Measurements from ENCODE around the gene GRM7. TPM values are rescaled to one million over a fixed set of nuclear protein-coding genes. Genes with fewer than 3 reads are reported as not detected.

Gene GRM7
- total RNA-seq, 1 donor from 2014 or later: not detected

GRCh38 chr3:7667774-7668173, 806.9 kb downstream of the GRM7 start:
- Mint-ChIP-seq H3K4me1 (no peaks in the 10 kb centered on the region), H3K9me3 (no peaks in the 10 kb centered on the region), H3K4me3 (no peak overlapping the region), H3K27ac (no peak overlapping the region), H3K36me3 (ENCODE audit: low read depth) (no peaks in the 10 kb centered on the region), H3K27me3 (no peaks in the 10 kb centered on the region)
- DNase-seq: no peak
- intact Hi-C loops (cut with micrococcal nuclease): no loop called here

- Mint-ChIP-seq H3K27ac (no peak overlapping the region), H3K4me3 (no peak overlapping the region), H3K27me3 (no peaks in the 10 kb centered on the region), H3K36me3 (ENCODE audit: low read depth) (no peaks in the 10 kb centered on the region), H3K4me1 (no peaks in the 10 kb centered on the region), H3K9me3 (no peaks in the 10 kb centered on the region)
- intact Hi-C loops (cut with micrococcal nuclease): no loop called here
- DNase-seq: no peak
Observed at GRCh38 chr3:7669641-7670040, 808.7 kb downstream of the GRM7 start.

GRCh38 chr3:7678521-7678920, 817.6 kb downstream of the GRM7 start:
- Mint-ChIP-seq H3K4me3 (no peak overlapping the region), H3K4me1 (no peaks in the 10 kb centered on the region), H3K27ac (no peak overlapping the region), H3K9me3 (no peaks in the 10 kb centered on the region), H3K27me3 (no peaks in the 10 kb centered on the region), H3K36me3 (ENCODE audit: low read depth) (no peaks in the 10 kb centered on the region)
- intact Hi-C loops (cut with micrococcal nuclease): no loop called here
- DNase-seq: no peak

- no peak for DNase-seq
- intact Hi-C loops (cut with micrococcal nuclease): no loop called here
- Mint-ChIP-seq H3K4me1 (no peaks in the 10 kb centered on the region), H3K4me3 (no peak overlapping the region), H3K9me3 (no peaks in the 10 kb centered on the region), H3K36me3 (ENCODE audit: low read depth) (no peaks in the 10 kb centered on the region), H3K27me3 (no peaks in the 10 kb centered on the region), H3K27ac (no peak overlapping the region)
Observed at GRCh38 chr3:7682822-7683229, 821.9 kb downstream of the GRM7 start.

GRCh38 chr3:7683426-7683825, 822.5 kb downstream of the GRM7 start:
- no peaks in the 10 kb centered on the region for H3K27me3 Mint-ChIP-seq
- intact Hi-C loops (cut with micrococcal nuclease): no loop called here
- no peaks in the 10 kb centered on the region for H3K9me3 Mint-ChIP-seq
- no peaks in the 10 kb centered on the region for H3K36me3 Mint-ChIP-seq (ENCODE audit: low read depth)
- no peak for DNase-seq
- H3K4me3 Mint-ChIP-seq: no peak overlapping the region
- H3K27ac Mint-ChIP-seq: no peak overlapping the region
- no peaks in the 10 kb centered on the region for H3K4me1 Mint-ChIP-seq

GRCh38 chr3:7684182-7684715, 823.3 kb downstream of the GRM7 start:
- Mint-ChIP-seq H3K36me3 (ENCODE audit: low read depth) (no peaks in the 10 kb centered on the region), H3K27ac (no peak overlapping the region), H3K4me1 (no peaks in the 10 kb centered on the region), H3K27me3 (no peaks in the 10 kb centered on the region), H3K4me3 (no peak overlapping the region), H3K9me3 (no peaks in the 10 kb centered on the region)
- no peak for DNase-seq
- intact Hi-C loops (cut with micrococcal nuclease): no loop called here

- H3K4me3 Mint-ChIP-seq: no peak overlapping the region
- H3K4me1 Mint-ChIP-seq: no peaks in the 10 kb centered on the region
- H3K36me3 Mint-ChIP-seq (ENCODE audit: low read depth): no peaks in the 10 kb centered on the region
- H3K27ac Mint-ChIP-seq: no peak overlapping the region
- intact Hi-C loops (cut with micrococcal nuclease): no loop called here
- no peak for DNase-seq
- no peaks in the 10 kb centered on the region for H3K9me3 Mint-ChIP-seq
- no peaks in the 10 kb centered on the region for H3K27me3 Mint-ChIP-seq
Observed at GRCh38 chr3:7687428-7688147, 826.7 kb downstream of the GRM7 start.

- intact Hi-C loops (cut with micrococcal nuclease): no loop called here
- no peaks in the 10 kb centered on the region for H3K27me3 Mint-ChIP-seq
- no peak overlapping the region for H3K4me3 Mint-ChIP-seq
- no peak for DNase-seq
- no peaks in the 10 kb centered on the region for H3K36me3 Mint-ChIP-seq (ENCODE audit: low read depth)
- H3K4me1 Mint-ChIP-seq: no peaks in the 10 kb centered on the region
- H3K27ac Mint-ChIP-seq: no peak overlapping the region
- H3K9me3 Mint-ChIP-seq: no peaks in the 10 kb centered on the region
Observed at GRCh38 chr3:7692866-7693265, 832.0 kb downstream of the GRM7 start.

GRCh38 chr3:7693976-7694375, 833.1 kb downstream of the GRM7 start:
- no peak for DNase-seq
- Mint-ChIP-seq H3K36me3 (ENCODE audit: low read depth) (no peaks in the 10 kb centered on the region), H3K9me3 (no peaks in the 10 kb centered on the region), H3K27ac (no peak overlapping the region), H3K4me1 (no peaks in the 10 kb centered on the region), H3K4me3 (no peak overlapping the region), H3K27me3 (no peaks in the 10 kb centered on the region)
- intact Hi-C loops (cut with micrococcal nuclease): no loop called here

GRCh38 chr3:7695049-7695448, 834.1 kb downstream of the GRM7 start:
- intact Hi-C loops (cut with micrococcal nuclease): no loop called here
- H3K4me3 Mint-ChIP-seq: no peak overlapping the region
- H3K4me1 Mint-ChIP-seq: no peaks in the 10 kb centered on the region
- H3K27ac Mint-ChIP-seq: no peak overlapping the region
- no peaks in the 10 kb centered on the region for H3K9me3 Mint-ChIP-seq
- no peaks in the 10 kb centered on the region for H3K27me3 Mint-ChIP-seq
- H3K36me3 Mint-ChIP-seq (ENCODE audit: low read depth): no peaks in the 10 kb centered on the region
- no peak for DNase-seq

GRCh38 chr3:7696320-7696719, 835.4 kb downstream of the GRM7 start:
- Mint-ChIP-seq H3K4me1 (no peaks in the 10 kb centered on the region), H3K9me3 (no peaks in the 10 kb centered on the region), H3K27me3 (no peaks in the 10 kb centered on the region), H3K27ac (no peak overlapping the region), H3K36me3 (ENCODE audit: low read depth) (no peaks in the 10 kb centered on the region), H3K4me3 (no peak overlapping the region)
- intact Hi-C loops (cut with micrococcal nuclease): no loop called here
- DNase-seq: no peak

- Mint-ChIP-seq H3K4me3 (no peak overlapping the region), H3K27me3 (no peaks in the 10 kb centered on the region), H3K27ac (no peak overlapping the region), H3K4me1 (no peaks in the 10 kb centered on the region), H3K36me3 (ENCODE audit: low read depth) (no peaks in the 10 kb centered on the region), H3K9me3 (no peaks in the 10 kb centered on the region)
- no peak for DNase-seq
- intact Hi-C loops (cut with micrococcal nuclease): no loop called here
Observed at GRCh38 chr3:7697548-7697947, 836.6 kb downstream of the GRM7 start.

GRCh38 chr3:7700539-7700938, 839.6 kb downstream of the GRM7 start:
- Mint-ChIP-seq H3K4me1 (no peaks in the 10 kb centered on the region), H3K9me3 (no peaks in the 10 kb centered on the region), H3K36me3 (ENCODE audit: low read depth) (no peaks in the 10 kb centered on the region), H3K4me3 (no peak overlapping the region), H3K27ac (no peak overlapping the region), H3K27me3 (no peaks in the 10 kb centered on the region)
- intact Hi-C loops (cut with micrococcal nuclease): no loop called here
- no peak for DNase-seq

GRCh38 chr3:7700977-7701376, 840.1 kb downstream of the GRM7 start:
- Mint-ChIP-seq H3K4me1 (no peaks in the 10 kb centered on the region), H3K27me3 (no peaks in the 10 kb centered on the region), H3K36me3 (ENCODE audit: low read depth) (no peaks in the 10 kb centered on the region), H3K27ac (no peak overlapping the region), H3K9me3 (no peaks in the 10 kb centered on the region), H3K4me3 (no peak overlapping the region)
- intact Hi-C loops (cut with micrococcal nuclease): no loop called here
- DNase-seq: no peak

GRCh38 chr3:7707187-7707586, 846.3 kb downstream of the GRM7 start:
- Mint-ChIP-seq H3K9me3 (peaks cover 6% of the 10 kb centered on the region), H3K36me3 (ENCODE audit: low read depth) (no peaks in the 10 kb centered on the region), H3K4me1 (no peaks in the 10 kb centered on the region), H3K27me3 (no peaks in the 10 kb centered on the region), H3K27ac (no peak overlapping the region), H3K4me3 (no peak overlapping the region)
- DNase-seq: no peak
- intact Hi-C loops (cut with micrococcal nuclease): no loop called here
